Measurements from ENCODE around the gene TBC1D1. TPM values are rescaled to one million over a fixed set of nuclear protein-coding genes. Genes with fewer than 3 reads are reported as not detected.

Gene TBC1D1
- total and polyA plus RNA-seq, 2 donors (not counting 3 experiments of a cell fraction or from before 2014, with no cell fraction given) = 63.5 to 116 TPM

DNA sequence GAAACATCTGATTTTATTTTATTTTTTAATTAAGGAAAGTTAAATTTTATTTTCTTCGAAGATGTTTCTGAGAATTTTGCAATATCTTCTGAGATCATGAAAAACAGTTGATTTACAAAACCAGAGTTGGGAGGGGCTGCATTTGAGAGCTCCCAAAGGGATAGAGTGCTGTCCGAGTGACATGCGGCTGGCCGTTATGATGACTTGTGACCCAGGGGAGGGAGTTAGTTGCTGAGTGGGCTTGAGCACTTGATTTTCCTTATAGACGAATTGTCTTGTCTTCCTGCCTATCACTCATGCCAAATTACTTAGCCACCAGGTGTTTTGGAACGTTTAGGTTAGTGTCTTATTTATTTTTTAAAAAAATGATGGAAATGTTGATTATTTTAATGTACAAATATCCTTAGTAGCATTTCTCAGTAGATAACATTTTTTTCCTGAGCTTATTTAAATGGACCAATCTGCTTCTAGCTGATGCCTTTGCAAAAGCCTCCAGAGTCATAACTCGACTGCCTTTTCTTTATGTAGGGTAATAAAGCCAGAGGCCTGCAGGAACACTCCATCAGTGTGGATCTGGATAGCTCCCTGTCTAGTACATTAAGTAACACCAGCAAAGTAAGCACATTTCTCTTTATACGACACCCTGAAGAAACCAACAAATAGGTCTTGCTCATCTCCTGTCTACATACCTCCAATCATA, 154.6 kb downstream of the TBC1D1 start:
- DNase-seq (ENCODE audit: low read depth, low spot score) = no peak
- Histone ChIP-seq H3K36me3 (ENCODE audit: control insufficient read depth in 2 of 2, extremely low read depth in 1 of 2, insufficient read depth in 2 of 2, low read length in 2 of 2) (peaks cover 0 to 4% of the 10 kb centered on the region in 2 experiments), H3K9me1 (replicated peaks; ENCODE audit: control insufficient read depth, extremely low read depth, insufficient read depth, low read length) (no peaks in the 10 kb centered on the region), H3K27me3 (ENCODE audit: control insufficient read depth in 2 of 2, insufficient read depth in 2 of 2, low read length in 2 of 2) (no peaks in the 10 kb centered on the region), H3K4me3 (replicated peaks in 1 of 3; ENCODE audit: insufficient read depth in 1 of 3, low read depth in 1 of 3, low read length in 3 of 3) (no peak overlapping the region), H3K27ac (ENCODE audit: insufficient read depth, low read depth, low read length) (no peak overlapping the region), H4K20me1 (replicated peaks; ENCODE audit: control insufficient read depth, extremely low read depth, insufficient read depth, low read length) (no peaks in the 10 kb centered on the region), H3K4me1 (ENCODE audit: control insufficient read depth, extremely low read depth, insufficient read depth, low read length) (peaks cover 2% of the 10 kb centered on the region), H3K9me3 (replicated peaks; ENCODE audit: control insufficient read depth, insufficient read depth, low read length) (no peaks in the 10 kb centered on the region), H2AFZ (ENCODE audit: low read depth, low read length) (no peak overlapping the region), H3K79me2 (ENCODE audit: control insufficient read depth, insufficient read depth, low read length) (no peaks in the 10 kb centered on the region), H3K4me2 (ENCODE audit: insufficient read depth, low read length) (no peak overlapping the region), H3K9ac (replicated peaks; ENCODE audit: extremely low read depth, insufficient read depth, low read length) (no peak overlapping the region)
- intact Hi-C loops (cut with micrococcal nuclease) = no loop called here
- ChIA-PET POLR2A (no interaction called here), CTCF (interaction anchor here (3.2 kb wide), 1 partner anchor 10 kb away, joined by 16 read pairs; no protein-coding TSS in a partner anchor)
- FAIRE-seq = no peak
- TF ChIP-seq FOS (IDR thresholded peaks at IDR 0.05; ENCODE audit: borderline replicate concordance, insufficient read depth, low read length) (no peak), POLR2A (IDR thresholded peaks at IDR 0.05; ENCODE audit: low read depth, low read length) (no peak), JUN (IDR thresholded peaks at IDR 0.05; ENCODE audit: borderline replicate concordance, insufficient read depth, insufficient read length, low read depth) (no peak), POLR2AphosphoS5 (IDR thresholded peaks at IDR 0.05; ENCODE audit: insufficient read depth, low read depth, low read length) (no peak)
- TF ChIP-seq, protein P1, sequence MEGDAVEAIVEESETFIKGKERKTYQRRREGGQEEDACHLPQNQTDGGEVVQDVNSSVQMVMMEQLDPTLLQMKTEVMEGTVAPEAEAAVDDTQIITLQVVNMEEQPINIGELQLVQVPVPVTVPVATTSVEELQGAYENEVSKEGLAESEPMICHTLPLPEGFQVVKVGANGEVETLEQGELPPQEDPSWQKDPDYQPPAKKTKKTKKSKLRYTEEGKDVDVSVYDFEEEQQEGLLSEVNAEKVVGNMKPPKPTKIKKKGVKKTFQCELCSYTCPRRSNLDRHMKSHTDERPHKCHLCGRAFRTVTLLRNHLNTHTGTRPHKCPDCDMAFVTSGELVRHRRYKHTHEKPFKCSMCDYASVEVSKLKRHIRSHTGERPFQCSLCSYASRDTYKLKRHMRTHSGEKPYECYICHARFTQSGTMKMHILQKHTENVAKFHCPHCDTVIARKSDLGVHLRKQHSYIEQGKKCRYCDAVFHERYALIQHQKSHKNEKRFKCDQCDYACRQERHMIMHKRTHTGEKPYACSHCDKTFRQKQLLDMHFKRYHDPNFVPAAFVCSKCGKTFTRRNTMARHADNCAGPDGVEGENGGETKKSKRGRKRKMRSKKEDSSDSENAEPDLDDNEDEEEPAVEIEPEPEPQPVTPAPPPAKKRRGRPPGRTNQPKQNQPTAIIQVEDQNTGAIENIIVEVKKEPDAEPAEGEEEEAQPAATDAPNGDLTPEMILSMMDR (IDR thresholded peaks at IDR 0.05; ENCODE audit: extremely low read depth in 1 of 2, insufficient read depth in 1 of 2, low read depth in 1 of 2, low read length in 2 of 2) = no peak
- dilution Hi-C loops (cut with MboI; ENCODE audit: extremely low pct_ligation_motif_present, low sequenced_read_pairs) = no loop called here
- BruUV-seq (replicated peaks) = no TSS peak

Measured in endothelial cell of umbilical vein (primary cell).